ENCODE data around the gene NCOA4.

- no peak for TF ChIP-seq POLR2A (IDR thresholded peaks at IDR 0.05)
- no peak for TF ChIP-seq CTCF (IDR thresholded peaks at IDR 0.05)
Measured at GRCh38 chr10:46012746-46013145, 17.7 kb downstream of the NCOA4 start.
